HG02970 (cell line): ENCODE results near the gene ADCY7.

ENCODE experiments used
- ATAC-seq: cut with Tn5 transposase; IDR thresholded peaks from one replicate; pipeline ENCODE4 v1.9.1; 2021; ENCODE audit warnings: mild to moderate bottlenecking, moderate library complexity, moderate number of reproducible peaks; ENCODE audit not compliant: unreplicated experiment, low FRiP score

Gene ADCY7

DNA sequence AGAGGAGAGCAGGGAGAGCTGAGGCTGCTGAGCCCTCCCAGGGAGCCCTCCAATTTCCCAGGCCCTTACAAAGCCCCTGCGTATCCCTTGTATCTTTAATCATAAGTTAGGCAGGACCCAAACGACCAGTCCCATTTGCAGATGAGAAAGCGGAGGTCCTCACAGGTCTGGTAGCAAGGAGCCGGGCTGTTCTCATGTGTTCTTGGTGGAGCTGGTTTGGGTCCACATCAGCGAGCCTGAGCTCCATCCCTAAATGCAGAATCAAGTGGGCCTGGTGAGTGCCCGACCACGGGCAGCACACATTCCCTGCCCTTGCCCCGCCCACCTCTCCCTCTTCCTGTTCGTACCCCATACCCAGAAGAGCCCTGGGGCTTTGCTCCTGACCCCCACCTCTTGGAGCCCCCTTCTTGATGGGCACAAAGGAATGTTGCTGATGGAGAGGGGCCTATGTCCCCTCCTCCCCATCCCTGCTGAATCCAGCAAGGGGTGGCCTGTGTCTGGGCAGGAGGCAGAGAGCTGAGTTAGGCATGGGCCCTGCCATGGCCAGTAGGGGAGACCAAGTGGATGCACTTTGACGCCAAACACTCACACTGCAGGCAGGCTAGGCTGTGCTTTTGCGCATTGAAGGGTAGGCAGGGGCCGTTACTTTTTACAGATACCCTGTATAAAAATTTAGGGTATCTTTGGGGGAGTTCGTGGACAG is 18.3 kb upstream of the ADCY7 start:
- no peak for ATAC-seq

- no peak for ATAC-seq
Observed at GRCh38 chr16:50248845-50249244, 17.5 kb upstream of the ADCY7 start.

GRCh38 chr16:50251375-50252081 is 14.8 kb upstream of the ADCY7 start:
- ATAC-seq, result no peak

DNA sequence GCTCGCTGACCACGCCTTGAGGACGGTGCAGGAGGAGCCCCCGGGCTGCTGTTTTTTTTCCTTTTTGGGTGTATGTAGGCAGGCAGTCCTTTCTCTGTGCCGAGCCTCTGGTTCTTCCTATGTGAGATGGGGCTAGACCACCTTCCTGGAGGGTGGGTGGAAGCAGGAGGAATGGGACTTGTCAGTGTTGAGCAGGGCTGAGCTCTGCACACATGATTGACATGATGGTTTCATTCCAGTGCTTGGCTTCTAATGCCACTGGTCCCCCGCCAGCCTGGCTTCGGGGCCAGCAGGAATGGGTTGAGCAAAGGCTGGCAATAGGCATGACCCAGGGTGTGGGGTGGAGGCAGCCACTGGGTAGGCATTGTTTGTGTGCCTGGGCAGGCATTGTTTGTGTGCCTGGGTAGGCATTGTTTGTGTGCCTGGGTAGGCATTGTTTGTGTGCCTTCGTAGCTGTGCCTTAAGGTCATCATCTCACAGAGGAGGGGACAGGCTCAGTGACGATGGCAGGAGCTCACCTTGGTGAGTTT is 14.2 kb upstream of the ADCY7 start:
- ATAC-seq, result no peak

DNA sequence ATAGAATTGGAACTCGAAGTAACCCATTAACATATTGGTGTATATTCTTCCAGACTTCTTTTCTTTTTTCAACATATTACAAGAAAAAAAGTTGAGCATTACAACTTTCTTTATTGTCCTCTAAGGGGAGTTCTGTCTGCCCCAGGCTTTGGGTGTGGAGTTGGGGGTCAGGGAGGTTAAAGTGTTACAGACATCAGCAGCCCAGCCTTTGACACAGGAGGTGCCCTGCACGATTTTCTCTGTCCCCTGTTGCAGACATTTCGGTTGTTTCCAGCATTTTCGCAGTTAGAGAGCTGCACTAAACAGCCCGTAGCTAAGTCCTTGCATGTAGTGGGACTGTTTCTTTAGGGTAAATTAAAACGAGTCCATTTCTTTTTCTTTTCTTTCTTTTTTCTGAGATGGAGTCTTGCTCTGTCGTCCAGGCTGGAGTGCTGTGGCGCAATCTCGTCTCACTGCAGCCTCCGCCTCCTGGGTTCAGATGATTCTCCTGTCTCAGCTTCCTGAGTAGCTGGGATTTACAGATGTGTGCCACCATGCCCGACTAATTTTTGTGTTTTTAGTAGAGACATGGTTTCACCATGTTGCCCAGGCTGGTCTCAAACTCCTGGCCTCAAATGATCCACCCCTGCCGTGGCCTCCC is 13.4 kb upstream of the ADCY7 start:
- no peak for ATAC-seq

GRCh38 chr16:50253514-50253910 is 12.8 kb upstream of the ADCY7 start:
- ATAC-seq, result no peak

- no peak for ATAC-seq
Observed at GRCh38 chr16:50254072-50254471, 12.3 kb upstream of the ADCY7 start.

GRCh38 chr16:50255538-50255937 is 10.8 kb upstream of the ADCY7 start:
- no peak for ATAC-seq

- ATAC-seq, result no peak
Observed at GRCh38 chr16:50256604-50257003, 9.7 kb upstream of the ADCY7 start.

GRCh38 chr16:50257876-50258275 is 8.5 kb upstream of the ADCY7 start:
- ATAC-seq, result no peak

GRCh38 chr16:50259334-50260205 is 6.8 kb upstream of the ADCY7 start:
- ATAC-seq, result no peak

DNA sequence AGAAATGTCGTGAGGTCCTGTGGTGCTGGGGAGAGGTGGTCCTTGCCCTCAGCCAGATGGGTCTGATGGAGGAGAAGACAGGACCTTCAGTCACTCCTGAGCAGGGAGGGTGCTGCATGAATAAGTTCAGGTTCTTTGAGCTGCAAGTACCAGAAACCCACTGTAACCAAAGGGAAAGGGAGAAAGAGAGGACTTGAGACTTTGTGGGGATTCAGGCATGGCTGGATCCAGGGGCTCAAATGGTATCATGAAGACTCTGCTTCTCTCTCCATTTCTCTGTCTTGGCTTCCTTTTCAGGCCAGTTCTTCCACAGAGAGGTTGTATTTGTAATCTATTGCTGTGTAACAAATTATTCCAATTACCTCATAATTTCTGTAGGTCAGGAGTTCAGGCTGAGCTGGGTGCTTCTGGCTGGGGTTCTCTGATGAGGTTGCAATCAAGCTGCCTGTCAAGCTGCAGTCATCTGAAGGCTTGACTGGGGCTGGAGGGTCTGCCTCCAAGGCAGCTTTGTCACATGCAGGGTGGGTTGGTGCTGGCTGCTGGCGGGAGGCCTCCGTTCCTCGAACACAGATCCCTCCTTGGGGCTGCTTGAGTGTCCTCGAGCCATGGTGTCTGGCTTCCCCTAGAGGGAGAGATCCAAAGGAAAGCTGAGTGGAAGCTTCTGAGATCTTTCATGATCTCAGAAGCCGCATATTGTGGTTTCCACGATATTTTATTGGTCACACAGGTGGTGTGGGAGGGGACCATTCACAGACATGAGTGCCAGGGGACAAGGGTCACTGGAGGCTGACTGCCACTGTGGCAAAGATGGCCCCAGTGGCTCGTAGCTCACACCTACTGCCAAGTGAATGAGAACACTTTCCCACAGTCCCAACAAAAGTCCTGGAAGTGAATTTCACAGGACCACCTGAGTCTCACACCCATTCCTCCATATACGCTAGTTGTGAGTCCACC is 5.9 kb upstream of the ADCY7 start:
- ATAC-seq, result no peak

DNA sequence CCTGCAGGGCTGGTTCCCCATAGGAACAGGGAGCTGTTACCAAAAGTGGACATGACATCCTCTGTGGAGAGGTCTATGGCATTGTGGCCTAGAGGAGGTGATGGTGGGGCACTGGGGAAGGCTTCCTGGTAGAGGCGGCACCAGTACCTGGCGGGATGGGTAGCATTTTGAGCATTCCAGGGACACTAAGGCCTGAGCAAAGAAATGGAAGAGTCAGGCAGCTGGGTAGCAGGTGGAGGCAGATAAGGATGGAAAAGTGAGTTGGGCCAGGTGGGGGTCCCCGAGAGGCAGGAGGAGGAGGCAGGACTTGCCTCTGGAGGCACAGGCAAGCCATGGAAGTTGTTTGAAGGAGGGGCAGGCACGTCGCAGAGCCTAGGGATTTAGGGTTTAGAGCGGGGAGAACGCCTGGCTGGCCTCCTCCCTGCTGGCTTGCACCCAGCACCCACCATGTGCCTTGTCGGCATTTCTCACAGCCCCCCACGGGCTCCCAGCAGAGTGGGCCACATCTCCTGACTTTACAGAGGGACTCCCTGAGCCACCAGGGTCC is 5.1 kb upstream of the ADCY7 start:
- ATAC-seq, result no peak

- no peak for ATAC-seq
Observed at GRCh38 chr16:50261707-50262235, 4.6 kb upstream of the ADCY7 start.

- no peak for ATAC-seq
Observed at GRCh38 chr16:50263060-50263909, 3.1 kb upstream of the ADCY7 start.

DNA sequence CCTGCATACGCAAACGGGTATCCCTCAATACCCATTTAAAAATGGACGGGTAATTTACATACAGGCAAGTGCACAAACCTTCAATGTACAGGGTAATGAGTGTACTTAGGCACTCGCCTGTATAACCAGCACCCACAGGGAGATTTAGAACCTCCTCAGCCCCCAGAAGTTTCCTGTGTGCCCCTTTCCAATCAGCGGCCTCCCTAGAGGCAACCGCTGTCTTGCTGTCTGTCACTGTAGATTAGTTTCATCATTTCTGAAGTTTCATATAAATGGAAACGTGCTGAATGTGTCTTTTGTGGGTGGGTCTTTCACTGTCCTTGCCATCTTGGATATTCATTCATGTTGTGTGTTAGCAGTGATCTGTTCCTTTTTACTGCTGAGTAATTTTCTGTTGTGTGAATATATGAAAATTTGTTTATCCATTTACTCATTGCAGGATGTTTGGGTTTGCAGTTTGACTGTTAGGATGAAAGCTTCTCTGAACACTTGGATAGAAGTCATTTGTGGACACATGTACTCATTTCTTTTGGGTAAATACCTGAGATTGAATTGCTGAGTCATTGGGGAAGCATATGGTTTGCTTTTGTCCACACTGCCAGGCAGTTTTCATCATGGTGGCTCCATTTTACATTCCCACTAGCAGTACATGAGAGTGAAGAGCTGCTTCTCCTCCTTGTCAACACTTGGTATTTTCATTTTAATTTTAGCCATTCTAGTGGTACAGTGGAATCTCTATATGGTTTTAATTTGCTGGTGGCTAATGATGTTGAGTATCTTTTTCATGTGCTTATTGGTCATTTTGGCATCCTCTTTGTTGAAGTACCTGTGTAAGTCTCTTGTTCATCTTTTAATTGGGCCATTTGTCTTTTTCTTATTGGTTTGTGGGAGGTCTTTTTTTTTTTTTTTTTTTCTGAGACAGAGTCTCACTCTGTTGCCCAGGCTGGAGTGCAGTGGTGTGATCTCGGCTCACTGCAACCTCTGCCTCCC is 2.1 kb upstream of the ADCY7 start:
- no peak for ATAC-seq

DNA sequence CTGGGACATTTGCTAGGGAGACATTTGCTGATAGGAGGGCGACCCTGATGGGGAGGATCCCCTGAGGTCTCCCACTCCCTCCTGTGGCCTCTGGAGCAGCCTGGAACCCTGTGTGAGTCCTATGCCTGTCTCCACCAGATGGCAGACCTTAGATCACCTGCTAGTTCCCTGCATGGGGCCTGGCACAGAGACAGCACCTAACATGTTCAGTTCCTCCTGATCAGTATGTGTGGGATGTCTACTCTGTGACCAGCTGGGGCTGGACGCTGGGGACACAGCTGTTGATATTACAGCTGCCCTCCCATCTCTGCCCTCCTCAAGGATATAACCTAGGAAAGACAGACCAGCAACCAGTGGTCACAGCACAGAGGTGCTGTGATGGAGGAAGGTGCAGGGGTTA is 1.1 kb upstream of the ADCY7 start:
- ATAC-seq, result no peak
